Mucosa of descending colon (tissue), 3 donors: ENCODE results near the gene TMEM151A. TPM values are rescaled to one million over a fixed set of nuclear protein-coding genes. Genes with fewer than 3 reads are reported as not detected.
"Not testable (repeated sequence)": the region's sequence is repeated elsewhere in the genome, so short reads cannot be mapped to it uniquely, and the experiment has no call there.

ENCODE experiments used
- ATAC-seq: fragments of 200-7000 bp; cut with Tn5 transposase; one replicate; pipeline ENCODE4 v1.9.1; 2020; ENCODE audit warnings: mild to moderate bottlenecking, moderate library complexity
- DNase-seq, 3 donors: peaks; one replicate each; pipeline ENCODE4 v3.0.0-alpha.2; 2020
- H3K36me3 ChIP-seq: fragments of 200-600 bp; one replicate; pipeline ENCODE4 v1.8.0; 2021; ENCODE audit warnings: low read depth, mild to moderate bottlenecking
- H3K4me1 ChIP-seq: fragments of 200-600 bp; one replicate; pipeline ENCODE4 v1.8.0; 2021; ENCODE audit warnings: low read depth, mild to moderate bottlenecking
- H3K4me3 ChIP-seq: fragments of 200-600 bp; one replicate; pipeline ENCODE4 v1.8.0; 2021; ENCODE audit warnings: mild to moderate bottlenecking
- H3K9me3 ChIP-seq: fragments of 200-600 bp; one replicate; pipeline ENCODE4 v1.8.0; 2021; ENCODE audit warnings: mild to moderate bottlenecking
- intact Hi-C, 2 donors: fragments of 100-400 bp; cut with DNase I in 1 of 2; cut with micrococcal nuclease in 1 of 2; formaldehyde crosslinking; loops; one replicate each; pipeline versions ENCODE4 v1.11.0 to v1.11.1; 2022; cut with DNase I, micrococcal nuclease
- total RNA-seq, 3 donors: library from RNA; stranded (reverse); fragmentation: NEBNext Ultra II Directional in 2 of 3; extraction: Animal tissue kit (Norgen Biotek cat#: 25700) in 2 of 3; gene quantifications; one replicate each; pipeline versions ENCODE4 v1.2.1 to v1.2.4, GENCODE V29; 2021 to 2023
- TF ChIP-seq, protein P1 (sequence below): fragments of 200-600 bp; IDR thresholded peaks from one replicate; pipeline ENCODE4 v1.8.0; 2022; ENCODE audit warnings: antibody characterized with exemption, mild to moderate bottlenecking
- donor health status: DM: no; HTN: no; CAD: no; lungs with moderate emphysema.
- donor health status: DM: no; HTN: no; CAD: no.
- donor health status: DM: no; HTN: yes; CAD: no.

TMEM151A gene
- total RNA-seq, 3 donors from 2014 or later = 0.17 to 0.38 (median 0.27) TPM

DNA sequence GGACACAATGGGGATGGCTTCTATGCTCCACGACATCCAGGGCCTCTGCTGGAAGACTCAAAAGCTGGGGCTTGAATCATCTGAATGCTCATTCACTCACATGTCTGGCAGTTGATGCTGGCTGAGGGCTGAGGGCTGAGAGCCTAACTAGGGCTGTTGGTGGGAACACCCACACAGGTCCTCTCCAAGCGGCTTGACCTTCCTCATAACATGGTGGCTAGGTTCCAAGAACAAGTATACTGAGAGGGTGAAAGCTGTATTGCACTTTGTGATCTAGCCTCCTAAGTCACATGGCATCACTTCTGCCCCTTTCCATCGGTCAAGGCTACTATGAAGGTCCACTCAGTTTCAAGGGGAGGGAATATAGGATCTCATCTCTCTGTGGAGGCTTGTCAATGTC lies 7.5 kb downstream of the TMEM151A start:
- no peak for DNase-seq
- Histone ChIP-seq H3K36me3 (no peaks in the 10 kb centered on the region), H3K4me3 (no peak overlapping the region), H3K9me3 (no peaks in the 10 kb centered on the region), H3K4me1 (no peaks in the 10 kb centered on the region)
- intact Hi-C loops = no loop called here
- ATAC-seq = no peak
- TF ChIP-seq, protein P1, sequence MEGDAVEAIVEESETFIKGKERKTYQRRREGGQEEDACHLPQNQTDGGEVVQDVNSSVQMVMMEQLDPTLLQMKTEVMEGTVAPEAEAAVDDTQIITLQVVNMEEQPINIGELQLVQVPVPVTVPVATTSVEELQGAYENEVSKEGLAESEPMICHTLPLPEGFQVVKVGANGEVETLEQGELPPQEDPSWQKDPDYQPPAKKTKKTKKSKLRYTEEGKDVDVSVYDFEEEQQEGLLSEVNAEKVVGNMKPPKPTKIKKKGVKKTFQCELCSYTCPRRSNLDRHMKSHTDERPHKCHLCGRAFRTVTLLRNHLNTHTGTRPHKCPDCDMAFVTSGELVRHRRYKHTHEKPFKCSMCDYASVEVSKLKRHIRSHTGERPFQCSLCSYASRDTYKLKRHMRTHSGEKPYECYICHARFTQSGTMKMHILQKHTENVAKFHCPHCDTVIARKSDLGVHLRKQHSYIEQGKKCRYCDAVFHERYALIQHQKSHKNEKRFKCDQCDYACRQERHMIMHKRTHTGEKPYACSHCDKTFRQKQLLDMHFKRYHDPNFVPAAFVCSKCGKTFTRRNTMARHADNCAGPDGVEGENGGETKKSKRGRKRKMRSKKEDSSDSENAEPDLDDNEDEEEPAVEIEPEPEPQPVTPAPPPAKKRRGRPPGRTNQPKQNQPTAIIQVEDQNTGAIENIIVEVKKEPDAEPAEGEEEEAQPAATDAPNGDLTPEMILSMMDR = no peak

DNA sequence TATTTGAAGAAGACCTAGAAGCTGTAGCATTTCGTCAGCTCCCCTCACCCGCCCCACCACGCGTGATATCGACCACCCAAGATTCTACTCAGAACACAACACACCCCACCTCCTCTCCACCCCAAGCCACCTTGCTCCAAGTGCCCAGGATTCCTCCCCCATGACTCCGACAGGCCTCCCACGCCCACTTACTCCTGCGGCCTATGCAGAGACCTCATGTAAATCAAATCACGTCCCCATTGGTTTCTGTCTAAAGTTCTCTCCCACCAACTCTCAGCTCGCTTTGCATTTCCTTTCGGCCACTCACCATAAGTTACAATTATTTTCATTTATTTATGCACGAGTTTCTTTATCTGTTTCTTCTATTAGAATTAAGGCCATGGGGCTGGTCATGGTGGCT lies 11.0 kb downstream of the TMEM151A start:
- TF ChIP-seq, protein P1 = no peak
- intact Hi-C loops = no loop called here
- ATAC-seq (no peak), DNase-seq (no peak)
- Histone ChIP-seq H3K4me3 (no peak overlapping the region), H3K4me1 (no peaks in the 10 kb centered on the region), H3K9me3 (no peaks in the 10 kb centered on the region), H3K36me3 (no peaks in the 10 kb centered on the region)

DNA sequence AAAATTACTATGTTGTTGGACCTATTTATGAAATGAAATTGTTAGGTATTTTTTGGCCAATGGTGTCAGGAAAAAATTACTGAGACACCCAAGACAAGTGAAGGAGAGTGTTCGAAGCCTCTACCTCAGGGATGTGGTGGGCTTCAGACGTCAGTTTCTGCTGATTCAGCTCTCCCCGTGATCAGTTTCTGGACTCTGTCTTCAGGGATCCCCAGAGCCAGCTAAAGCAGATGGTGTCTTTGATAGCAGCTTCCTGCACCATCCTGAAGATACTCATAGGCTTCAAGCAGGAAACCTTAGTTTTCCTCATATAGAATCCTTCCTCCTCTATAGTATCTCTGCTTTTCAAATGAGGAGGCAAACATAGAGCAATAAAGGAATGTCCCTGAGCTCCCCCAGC lies 17.8 kb downstream of the TMEM151A start:
- DNase-seq (no peak), ATAC-seq (no peak)
- Histone ChIP-seq H3K4me1 (peaks cover 7% of the 10 kb centered on the region), H3K4me3 (no peak overlapping the region), H3K9me3 (no peaks in the 10 kb centered on the region), H3K36me3 (no peaks in the 10 kb centered on the region)
- intact Hi-C loops = no loop called here
- TF ChIP-seq, protein P1 = no peak

DNA sequence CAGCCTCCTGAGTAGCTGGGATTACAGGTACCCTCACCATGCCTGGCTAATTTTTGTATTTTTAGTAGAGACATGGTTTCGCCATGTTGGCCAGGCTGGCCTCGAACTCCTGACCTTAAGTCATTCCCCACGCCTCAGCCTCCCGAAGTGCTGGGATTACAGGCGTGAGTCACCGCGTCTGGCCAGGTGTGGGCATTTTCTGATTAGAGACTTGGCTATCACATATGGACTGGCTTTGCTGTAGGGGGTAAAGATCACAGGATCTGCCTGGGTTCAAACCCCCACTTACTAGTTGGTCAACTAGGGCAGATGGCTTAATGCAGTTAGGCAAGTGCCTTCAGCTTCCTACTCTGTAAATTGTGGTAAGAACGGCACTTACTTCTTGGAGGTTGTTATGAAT lies 18.6 kb downstream of the TMEM151A start:
- intact Hi-C loops = loop anchor here in 1 of 2 donors (10.0 kb wide), 1 partner anchor 74 kb away; no protein-coding TSS in a partner anchor

DNA sequence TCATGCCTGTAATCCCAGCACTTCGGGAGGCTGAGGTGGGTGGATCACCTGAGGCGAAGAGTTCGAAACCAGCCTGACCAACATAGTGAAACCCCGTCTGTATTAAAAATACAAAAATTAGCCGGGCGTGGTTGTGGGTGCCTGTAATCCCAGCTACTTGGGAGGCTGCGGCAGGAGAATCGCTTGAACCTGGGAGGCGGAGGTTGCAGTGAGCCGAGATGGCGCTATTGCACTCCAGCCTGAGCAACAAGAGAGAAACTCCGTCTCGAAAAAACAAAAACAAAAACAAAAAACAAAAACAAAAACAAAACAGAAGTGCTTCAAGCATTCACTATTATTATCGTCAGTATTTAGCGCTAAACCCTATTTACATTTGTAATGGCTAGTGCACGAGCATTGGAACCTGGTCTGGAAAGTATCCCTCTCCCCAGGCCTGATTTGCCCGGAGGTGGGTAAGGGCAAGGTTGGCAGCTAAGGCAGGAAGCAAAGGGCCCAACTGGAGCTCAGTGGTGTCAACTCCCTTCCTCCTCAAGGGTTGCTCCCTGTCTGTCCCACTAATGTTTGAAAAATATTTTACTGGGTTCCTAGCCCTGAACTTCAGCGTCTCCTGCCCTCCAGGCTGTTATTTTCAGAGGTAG lies 19.2 kb downstream of the TMEM151A start:
- H3K9me3 ChIP-seq, ATAC-seq, DNase-seq, H3K4me3 ChIP-seq, H3K36me3 ChIP-seq, H3K4me1 ChIP-seq: not testable (repeated sequence)
- intact Hi-C loops = loop anchor here in 1 of 2 donors (10.0 kb wide), 1 partner anchor 74 kb away; no protein-coding TSS in a partner anchor

More for the DNA sequence above, 18.6 kb downstream of the TMEM151A start:
- Histone ChIP-seq H3K9me3 (no peaks in the 10 kb centered on the region), H3K4me3 (no peak overlapping the region), H3K4me1 (peaks cover 7% of the 10 kb centered on the region), H3K36me3 (no peaks in the 10 kb centered on the region)
- TF ChIP-seq, protein P1 = no peak
- ATAC-seq (no peak), DNase-seq (no peak)

DNA sequence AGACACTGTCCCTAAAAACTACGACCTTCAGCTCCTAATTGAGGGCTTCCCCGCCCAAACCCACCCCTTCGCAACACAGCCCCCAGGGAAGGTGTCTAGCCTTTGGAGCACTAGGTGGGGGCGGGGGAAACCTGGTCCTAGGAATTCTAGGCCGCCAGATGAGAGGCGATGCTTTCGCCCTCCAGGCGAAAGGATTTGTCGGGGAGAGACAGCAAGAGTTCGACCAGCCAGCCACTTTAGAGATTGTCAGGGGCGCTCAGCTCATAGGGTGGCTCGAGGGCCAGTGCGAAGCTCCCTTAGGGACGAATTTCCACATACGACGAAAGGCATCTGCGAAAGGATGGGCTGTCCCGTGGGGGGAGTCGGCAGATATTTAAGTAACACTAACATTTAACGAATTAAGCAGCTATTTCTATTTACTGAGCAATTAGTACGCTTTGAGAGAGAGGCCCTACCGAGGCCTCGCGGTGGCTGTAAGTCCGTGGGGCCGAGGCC lies 19.8 kb downstream of the TMEM151A start:
- no peak overlapping the region for H3K4me3 ChIP-seq
- no peaks in the 10 kb centered on the region for H3K36me3 ChIP-seq
- TF ChIP-seq, protein P1 = no peak
- ATAC-seq (no peak), DNase-seq (no peak)
- H3K9me3 ChIP-seq = no peaks in the 10 kb centered on the region
- intact Hi-C loops = loop anchor here in 1 of 2 donors (10.0 kb wide), 1 partner anchor 73 kb away; no protein-coding TSS in a partner anchor
- peaks cover 7% of the 10 kb centered on the region for H3K4me1 ChIP-seq
